ENCODE data around the gene MSRB3.

- TF ChIP-seq CTCF (IDR thresholded peaks at IDR 0.05) (no peak), POLR2A (IDR thresholded peaks at IDR 0.05) (no peak)
Observed at GRCh38 chr12:65326616-65327015, 48.1 kb downstream of the MSRB3 start.

Data from esophagus squamous epithelium (tissue), 4 donors.